ENCODE measurements around the gene DIPK1B.

- TF ChIP-seq POLR2A (IDR thresholded peaks at IDR 0.05; ENCODE audit: low read depth, low read length) (no peak), POLR2AphosphoS5 (IDR thresholded peaks at IDR 0.05; ENCODE audit: low read depth, low read length) (no peak), TAF1 (IDR thresholded peaks at IDR 0.05; ENCODE audit: borderline replicate concordance, low read depth, low read length) (no peak)
Observed at GRCh38 chr9:136676920-136677686, 35.3 kb upstream of the DIPK1B start.
